H9 (cell line): ENCODE measurements around the gene AKNA. TPM values are rescaled to one million over a fixed set of nuclear protein-coding genes. Genes with fewer than 3 reads are reported as not detected.

Experiments
- DNase-seq: peaks from one replicate; pipeline ENCODE4 v3.0.0-alpha.2; 2017
- H2AFZ ChIP-seq: one replicate; pipeline ENCODE4 v1.6.1; 2013; ENCODE audit warnings: mild to moderate bottlenecking, low read length, control low read depth, moderate library complexity
- H2AK5ac ChIP-seq: 2 replicates; pipeline ENCODE4 v1.6.1; 2013; ENCODE audit warnings: low read length, control low read depth, mixed read lengths; ENCODE audit not compliant: insufficient read length
- H2BK120ac ChIP-seq: one replicate; pipeline ENCODE4 v1.6.1; 2013; ENCODE audit warnings: low read depth, mild to moderate bottlenecking, low read length, control low read depth, inconsistent platforms; ENCODE audit not compliant: poor library complexity, severe bottlenecking
- H2BK12ac ChIP-seq: 2 replicates; pipeline ENCODE4 v1.6.1; 2013; ENCODE audit warnings: low read length, control low read depth, mixed read lengths, low read depth; ENCODE audit not compliant: insufficient read length
- H2BK15ac ChIP-seq: 2 replicates; pipeline ENCODE4 v1.6.1; 2013; ENCODE audit warnings: low read depth, low read length, control low read depth
- H2BK20ac ChIP-seq: one replicate; pipeline ENCODE4 v1.6.1; 2013; ENCODE audit warnings: low read depth, mild to moderate bottlenecking, low read length, control low read depth, inconsistent platforms; ENCODE audit not compliant: poor library complexity, severe bottlenecking
- H2BK5ac ChIP-seq: 2 replicates; pipeline ENCODE4 v1.6.1; 2013; ENCODE audit warnings: low read length, control low read depth, mixed read lengths; ENCODE audit not compliant: insufficient read length
- H3K14ac ChIP-seq: 2 replicates; pipeline ENCODE4 v1.6.1; 2013; ENCODE audit warnings: low read length, control low read depth; ENCODE audit not compliant: insufficient read depth
- H3K18ac ChIP-seq: 2 replicates; pipeline ENCODE4 v1.6.1; 2013; ENCODE audit warnings: low read depth, mild to moderate bottlenecking, mixed read lengths, low read length, control low read depth; ENCODE audit not compliant: insufficient read length
- H3K23ac ChIP-seq: 2 replicates; pipeline ENCODE4 v1.6.1; 2013; ENCODE audit warnings: low read length, control low read depth, mixed read lengths, low read depth; ENCODE audit not compliant: insufficient read length
- H3K23me2 ChIP-seq: 2 replicates; pipeline ENCODE4 v1.6.1; 2013; ENCODE audit warnings: low read depth, mild to moderate bottlenecking, mixed read lengths, low read length, control low read depth; ENCODE audit not compliant: insufficient read length, poor library complexity, severe bottlenecking
- H3K27ac ChIP-seq: 2 replicates; pipeline ENCODE4 v1.5.1; 2013; ENCODE audit warnings: low read length, control low read depth, mixed read lengths, low read depth; ENCODE audit not compliant: insufficient read length
- H3K27me3 ChIP-seq: 2 replicates; pipeline ENCODE4 v1.6.1; 2013; ENCODE audit warnings: low read length, control low read depth, inconsistent platforms; ENCODE audit not compliant: insufficient read depth
- H3K4ac ChIP-seq: 2 replicates; pipeline ENCODE4 v1.6.1; 2013; ENCODE audit warnings: low read depth, mild to moderate bottlenecking, control low read depth, inconsistent platforms, low read length, moderate library complexity
- H3K4me1 ChIP-seq: 2 replicates; pipeline ENCODE4 v1.6.1; 2013; ENCODE audit warnings: low read length, control low read depth, inconsistent platforms; ENCODE audit not compliant: insufficient read depth
- H3K4me2 ChIP-seq: 2 replicates; pipeline ENCODE4 v1.6.1; 2013; ENCODE audit warnings: low read length, control low read depth, mixed read lengths; ENCODE audit not compliant: insufficient read length, insufficient read depth
- H3K56ac ChIP-seq: 2 replicates; pipeline ENCODE4 v1.6.1; 2013; ENCODE audit warnings: low read depth, mild to moderate bottlenecking, mixed read lengths, low read length, control low read depth; ENCODE audit not compliant: insufficient read length
- H3K79me1 ChIP-seq: 2 replicates; pipeline ENCODE4 v1.6.1; 2013; ENCODE audit warnings: low read depth, mild to moderate bottlenecking, moderate library complexity, low read length, control low read depth, inconsistent platforms; ENCODE audit not compliant: insufficient read depth, poor library complexity, severe bottlenecking
- H3K79me2 ChIP-seq: 2 replicates; pipeline ENCODE4 v1.6.1; 2013; ENCODE audit warnings: low read length, control low read depth, inconsistent platforms; ENCODE audit not compliant: insufficient read depth
- H3K9ac ChIP-seq: 2 replicates; pipeline ENCODE4 v1.6.1; 2013; ENCODE audit warnings: low read length, control low read depth, mixed read lengths; ENCODE audit not compliant: insufficient read length; ENCODE audit errors: extremely low read depth
- H3K9me3 ChIP-seq: one replicate; pipeline ENCODE4 v1.6.1; 2013; ENCODE audit warnings: low read depth, low read length, inconsistent platforms; ENCODE audit not compliant: control insufficient read depth
- H3T11ph ChIP-seq: one replicate; pipeline ENCODE4 v1.6.1; 2013; ENCODE audit warnings: mild to moderate bottlenecking, low read length, control low read depth, inconsistent platforms
- H4K20me1 ChIP-seq: one replicate; pipeline ENCODE4 v1.6.1; 2013; ENCODE audit not compliant: control insufficient read depth, insufficient read length, insufficient read depth
- H4K5ac ChIP-seq: 2 replicates; pipeline ENCODE4 v1.6.1; 2013; ENCODE audit warnings: low read depth, mild to moderate bottlenecking, mixed read lengths, low read length, control low read depth; ENCODE audit not compliant: insufficient read length
- H4K8ac ChIP-seq: replicated peaks from 2 replicates; pipeline ENCODE4 v1.6.1; 2013; ENCODE audit warnings: low read length, control low read depth, mixed read lengths, low read depth; ENCODE audit not compliant: insufficient read length
- H4K91ac ChIP-seq: 2 replicates; pipeline ENCODE4 v1.6.1; 2013; ENCODE audit warnings: low read depth, mild to moderate bottlenecking, moderate library complexity, mixed read lengths, low read length, control low read depth; ENCODE audit not compliant: insufficient read length
- H3K27ac Mint-ChIP-seq, 3 experiments: 2 replicates in 2 of 3; 3 replicates in 1 of 3; pipeline ENCODE4 v1.8.0; 2020 to 2021; ENCODE audit warnings: mixed read lengths in 3 of 3, mild to moderate bottlenecking in 1 of 3, moderate library complexity in 1 of 3
- H3K27me3 Mint-ChIP-seq: 2 replicates; pipeline ENCODE4 v1.8.0; 2021; ENCODE audit warnings: low read depth, mild to moderate bottlenecking, moderate library complexity, mixed read lengths
- H3K36me3 Mint-ChIP-seq, 3 experiments: 2 replicates in 2 of 3; 3 replicates in 1 of 3; pipeline ENCODE4 v1.8.0; 2020 to 2021; ENCODE audit warnings: low read depth in 3 of 3, mixed read lengths in 3 of 3; ENCODE audit not compliant: insufficient read depth in 1 of 3
- H3K4me1 Mint-ChIP-seq, 2 experiments: 2 replicates each; pipeline ENCODE4 v1.8.0; 2020; ENCODE audit warnings: mixed read lengths in 2 of 2
- H3K4me3 Mint-ChIP-seq, 2 experiments: 2 replicates in 1 of 2; 3 replicates in 1 of 2; pipeline ENCODE4 v1.8.0; 2020 to 2021; ENCODE audit warnings: mild to moderate bottlenecking in 2 of 2, mixed read lengths in 2 of 2, moderate library complexity in 1 of 2
- H3K9me3 Mint-ChIP-seq, 2 experiments: 2 replicates in 1 of 2; 3 replicates in 1 of 2; pipeline ENCODE4 v1.8.0; 2020; ENCODE audit warnings: mild to moderate bottlenecking in 2 of 2, mixed read lengths in 2 of 2, moderate library complexity in 1 of 2
- CTCF ChIP-seq: fragments of 200-600 bp; sonication (generic); conservative IDR thresholded peaks from 3 replicates; pipeline ENCODE4 v1.8.0; 2021; ENCODE audit warnings: antibody characterized with exemption, mild to moderate bottlenecking
- WGBS: extraction: QIAGEN DNeasy Blood & Tissue Kit; methylation state at CpG from one replicate; pipeline ENCODE4 v1.1.7; 2013; ENCODE audit warnings: missing lambda C conversion rate, low lambda C conversion rate, mixed read lengths; ENCODE audit not compliant: insufficient read length; ENCODE audit errors: extremely low coverage; 5-methylcytosine and 5-hydroxymethylcytosine counted together
- total RNA-seq: library from RNA; stranded (reverse); gene quantifications from 2 replicates; pipeline ENCODE4 v1.2.1, GENCODE V29; 2021

The AKNA gene
- total RNA-seq, 1 experiment from 2014 or later: 19.7 TPM

- no peak for DNase-seq
- Histone ChIP-seq H3K4me1 (peaks cover 11% of the 10 kb centered on the region), H4K20me1 (no peaks in the 10 kb centered on the region), H3K4me2 (no peak overlapping the region), H3K79me2 (0 out of 2 replicates have a peak, but pooled peaks cover 3% of the 10 kb centered on the region), H2BK120ac (no peak overlapping the region), H3K9me3 (no peaks in the 10 kb centered on the region), H2AFZ (no peak overlapping the region), H4K8ac (no peak overlapping the region), H2BK15ac (no peak overlapping the region), H3K23me2 (peaks cover 5% of the 10 kb centered on the region), H4K91ac (no peak overlapping the region), H3K27me3 (no peaks in the 10 kb centered on the region), H2BK5ac (no peak overlapping the region), H3K4ac (no peak overlapping the region), H3K23ac (no peak overlapping the region), H2BK12ac (no peak overlapping the region), H3K79me1 (no peaks in the 10 kb centered on the region), H2BK20ac (no peak overlapping the region), H2AK5ac (no peak overlapping the region), H3K14ac (no peak overlapping the region; the same call in 1 of the 2 replicates), H3T11ph (no peak overlapping the region), H3K56ac (no peak overlapping the region), H3K18ac (no peak overlapping the region), H3K27ac (no peak overlapping the region), H4K5ac (no peak overlapping the region), H3K9ac (no peak overlapping the region)
- no peak for TF ChIP-seq CTCF
- WGBS: no CpG with 5 or more reads among the region's 16 CpGs
- H3K27ac Mint-ChIP-seq: no peak overlapping the region
- H3K4me3 Mint-ChIP-seq: no peak overlapping the region
- H3K27me3 Mint-ChIP-seq: no peaks in the 10 kb centered on the region
- peaks cover 50 to 62% of the 10 kb centered on the region in 2 experiments for H3K4me1 Mint-ChIP-seq
- peaks cover 19 to 30% (median 21%) of the 10 kb centered on the region in 3 experiments for H3K36me3 Mint-ChIP-seq
- no peaks in the 10 kb centered on the region for H3K9me3 Mint-ChIP-seq
These were observed 13.6 kb downstream of the AKNA start for GRCh38 chr9:114373960-114374730.
